NCI-H128 (cell line): ENCODE measurements around the gene MED13L.

ENCODE experiments used
- DNase-seq: peaks from one replicate; lab custom pipeline; 2025; ENCODE audit not compliant: unreplicated experiment; lab: John Stamatoyannopoulos, UW

Gene MED13L

DNA sequence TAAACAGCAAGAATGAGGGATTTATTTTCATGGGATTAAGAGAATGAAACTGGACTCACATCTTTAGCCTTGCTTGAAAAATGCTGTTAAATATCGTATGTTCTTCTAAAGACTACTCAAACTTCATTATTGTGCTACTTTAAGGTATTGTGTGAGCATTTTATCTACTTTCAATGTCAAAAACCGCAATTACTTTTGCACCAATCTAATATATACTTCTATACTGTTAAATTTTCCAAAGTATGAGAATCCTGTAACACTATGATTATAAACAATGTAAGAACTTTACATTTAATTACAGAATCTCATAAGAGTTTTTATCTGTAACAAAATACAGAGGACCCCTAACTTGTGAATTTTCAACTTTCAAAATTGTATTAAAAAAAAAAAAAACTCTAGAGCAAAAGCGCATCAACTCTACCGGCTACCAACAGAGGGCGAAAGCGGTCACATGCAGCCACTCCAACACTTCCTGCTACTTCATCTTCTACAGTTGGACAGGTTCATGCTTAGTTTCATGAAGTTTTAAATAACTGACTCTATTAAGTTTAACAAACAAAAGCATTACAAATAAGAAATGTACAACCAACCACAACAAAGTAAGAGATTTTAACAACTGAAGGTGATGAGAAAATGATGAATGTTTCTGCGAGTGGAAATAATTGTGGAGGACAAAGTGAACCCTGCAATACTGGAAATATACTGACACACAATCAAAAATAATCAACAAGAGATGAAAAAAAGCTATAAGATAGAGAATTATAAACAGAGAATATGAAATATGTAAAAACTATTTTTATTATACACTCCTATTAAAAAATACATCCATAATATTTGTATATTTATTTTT, 210.9 kb downstream of the MED13L start:
- DNase-seq = no peak

DNA sequence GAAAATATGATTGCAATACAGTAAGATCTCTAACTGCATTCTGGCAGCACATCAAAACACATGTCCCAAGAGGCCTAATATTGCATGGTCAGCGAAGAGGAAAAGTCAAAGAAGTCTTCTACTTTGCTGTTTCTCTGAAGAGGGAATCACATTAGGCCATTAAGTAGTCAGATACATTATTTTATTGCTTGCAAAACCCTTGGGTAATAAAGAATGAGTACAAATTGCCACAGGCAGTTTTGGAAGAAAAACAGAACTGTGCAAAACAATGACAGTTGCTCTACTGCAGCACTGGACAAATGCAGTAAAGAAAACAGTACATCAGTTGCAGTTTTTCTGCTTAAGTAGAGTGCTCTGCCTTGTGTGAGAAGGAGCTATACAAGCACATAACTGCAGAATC, 211.9 kb downstream of the MED13L start:
- DNase-seq = no peak

GRCh38 chr12:116064493-116064892, 213.0 kb downstream of the MED13L start:
- no peak for DNase-seq

DNA sequence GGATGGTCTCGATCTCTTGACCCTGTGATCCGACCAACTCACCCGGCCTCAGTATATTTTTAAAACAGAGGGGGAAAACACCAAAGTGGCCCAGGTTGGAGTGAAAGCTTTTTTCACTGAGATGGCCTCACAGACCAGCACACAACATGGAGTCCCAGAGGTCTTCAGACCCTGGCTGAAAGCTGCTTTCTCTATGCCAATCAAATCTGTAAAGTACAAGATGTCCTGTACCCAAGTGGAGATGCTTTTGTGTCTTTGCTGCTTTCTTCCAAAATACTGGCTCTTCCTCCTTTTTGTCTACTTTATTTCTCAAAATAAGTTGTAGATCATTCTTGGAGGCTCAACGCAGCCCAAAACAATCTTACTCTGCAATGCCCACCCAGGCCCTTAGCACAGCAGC, 214.8 kb downstream of the MED13L start:
- no peak for DNase-seq

GRCh38 chr12:116060764-116061163, 216.7 kb downstream of the MED13L start:
- DNase-seq = no peak

GRCh38 chr12:116059904-116060303, 217.6 kb downstream of the MED13L start:
- no peak for DNase-seq

DNA sequence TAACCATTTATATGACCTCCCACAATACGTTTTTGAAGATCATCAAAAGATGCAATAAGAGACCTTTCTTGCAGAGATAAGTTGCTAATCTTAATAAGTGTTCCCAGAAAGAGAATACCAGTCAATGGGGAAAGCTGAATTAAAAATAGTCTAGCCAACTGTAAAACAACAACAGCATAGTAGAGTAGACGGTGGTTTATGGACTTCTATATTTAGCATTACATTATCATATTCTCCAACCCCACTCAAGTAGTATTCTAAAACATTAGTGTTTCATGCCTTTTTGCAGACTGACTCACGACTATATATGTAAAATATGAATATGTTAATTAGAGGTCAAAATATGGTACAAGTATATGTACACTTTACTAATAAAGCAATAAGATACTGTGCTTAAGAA, 218.9 kb downstream of the MED13L start:
- no peak for DNase-seq

DNA sequence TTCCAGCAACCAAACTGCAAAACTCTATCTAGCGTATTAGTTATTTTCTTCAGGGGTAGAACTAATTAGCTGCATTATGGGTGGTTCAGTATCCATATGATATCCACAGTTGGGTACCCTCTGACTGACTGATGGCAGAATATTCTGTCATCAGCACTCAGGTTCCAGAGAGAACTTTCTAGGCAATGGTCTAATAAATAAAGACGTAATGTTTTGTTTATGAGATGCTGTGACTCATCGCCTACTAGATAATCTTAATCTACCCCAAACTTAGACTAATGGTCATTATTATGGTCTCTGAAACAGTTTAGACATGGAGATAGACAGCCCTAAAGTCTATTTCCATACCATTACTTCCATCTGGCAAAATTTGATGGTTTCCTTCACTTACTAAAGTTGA, 220.1 kb downstream of the MED13L start:
- no peak for DNase-seq

- DNase-seq = no peak
Observed at GRCh38 chr12:116055895-116056607, 221.4 kb downstream of the MED13L start.

DNA sequence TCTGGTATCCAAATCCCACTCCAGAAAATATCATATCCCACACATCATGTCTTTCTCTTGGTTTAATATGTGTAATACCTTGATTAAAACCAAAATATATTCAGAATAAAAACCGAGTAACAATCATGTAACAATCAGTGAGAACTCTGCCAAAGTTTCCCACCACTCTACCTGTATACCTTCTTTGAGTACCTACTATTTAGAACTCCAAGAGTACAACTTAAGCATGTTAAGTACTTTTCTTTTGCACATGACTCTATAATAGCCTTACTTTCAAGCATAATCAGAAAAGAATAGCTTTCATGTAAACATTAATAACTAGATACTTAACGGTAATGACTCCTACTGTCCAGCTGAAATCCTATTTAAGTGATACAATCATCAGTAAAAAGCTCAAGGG, 223.2 kb downstream of the MED13L start:
- DNase-seq = no peak

GRCh38 chr12:116053479-116054200, 223.9 kb downstream of the MED13L start:
- no peak for DNase-seq

DNA sequence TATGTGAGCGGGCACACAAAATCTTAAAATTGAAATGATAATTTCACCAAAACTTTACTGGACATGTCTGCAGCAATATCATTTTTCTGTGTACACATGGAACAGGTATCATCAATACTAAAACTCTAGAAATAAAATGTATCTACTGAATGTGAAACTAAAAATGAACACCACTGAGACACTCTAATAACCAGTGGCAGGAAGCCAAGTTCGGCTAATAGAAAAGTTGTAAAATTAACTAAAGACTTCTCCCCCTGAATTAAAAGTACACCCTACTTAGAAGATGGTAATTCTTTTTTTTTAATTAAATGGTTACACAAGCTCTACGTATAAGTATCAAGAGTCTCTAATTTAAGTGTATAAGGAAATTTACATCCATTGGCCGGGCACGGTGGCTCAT, 227.2 kb downstream of the MED13L start:
- DNase-seq = no peak

GRCh38 chr12:116048879-116049278, 228.6 kb downstream of the MED13L start:
- DNase-seq = no peak

DNA sequence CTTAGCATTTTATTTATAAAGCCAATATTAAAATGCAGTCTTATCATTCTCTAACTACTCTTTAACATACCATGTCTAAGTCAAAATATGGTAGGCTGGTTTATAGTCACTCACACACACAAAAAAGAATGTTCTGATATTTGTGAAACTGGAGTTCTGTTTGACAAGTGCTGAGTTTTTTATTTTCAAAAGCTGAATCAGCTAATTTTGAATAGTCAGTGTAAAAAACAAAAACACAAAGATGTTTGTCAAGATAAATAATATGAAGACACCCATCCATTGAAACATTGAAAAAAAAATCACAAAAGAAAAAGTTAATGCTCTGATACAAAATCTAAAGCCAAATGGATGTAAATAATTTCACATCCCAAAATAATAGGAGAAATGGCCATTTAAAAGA, 231.5 kb downstream of the MED13L start:
- no peak for DNase-seq

DNA sequence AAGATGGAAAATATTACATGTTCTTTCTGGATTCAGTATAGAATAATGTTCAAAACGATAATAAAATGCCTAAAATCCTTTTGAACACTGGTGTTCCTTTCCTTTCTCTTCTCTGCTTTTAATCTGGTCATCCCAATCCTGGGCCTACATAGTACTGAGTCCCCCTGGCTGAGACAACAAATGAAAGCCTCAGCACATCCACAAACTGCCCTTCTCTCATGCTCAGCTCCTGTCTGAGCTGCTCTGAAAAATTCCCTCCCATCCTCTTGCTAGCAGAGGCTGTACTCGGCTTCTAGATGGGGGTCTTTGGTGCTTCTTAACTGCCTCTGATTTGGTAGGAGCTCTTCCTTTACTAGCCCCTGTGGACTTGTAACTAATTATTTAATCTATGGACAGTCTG, 232.3 kb downstream of the MED13L start:
- DNase-seq = no peak

GRCh38 chr12:116043659-116044535, 233.6 kb downstream of the MED13L start:
- DNase-seq = no peak

GRCh38 chr12:116040402-116040801, 237.1 kb downstream of the MED13L start:
- DNase-seq = no peak

DNA sequence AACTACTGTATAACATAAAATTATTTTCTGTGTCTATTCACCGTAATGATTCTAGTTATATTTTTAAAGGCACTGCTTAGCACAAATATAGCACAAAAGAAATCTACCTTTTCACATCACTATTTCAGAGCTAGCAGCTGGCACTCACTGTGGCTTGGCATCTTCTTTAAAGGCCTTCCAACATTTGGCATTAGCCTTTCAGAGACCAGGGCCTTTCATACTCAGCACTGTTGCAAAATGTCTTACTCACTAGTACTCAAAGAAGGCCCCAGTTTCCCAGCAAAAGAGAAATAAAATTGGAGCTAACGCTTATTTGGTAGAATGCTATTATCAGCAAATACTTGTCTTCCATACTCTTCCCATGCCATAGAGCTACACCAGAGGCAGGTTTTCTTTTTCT, 238.4 kb downstream of the MED13L start:
- no peak for DNase-seq

GRCh38 chr12:116037941-116038837, 239.3 kb downstream of the MED13L start:
- DNase-seq = no peak

DNA sequence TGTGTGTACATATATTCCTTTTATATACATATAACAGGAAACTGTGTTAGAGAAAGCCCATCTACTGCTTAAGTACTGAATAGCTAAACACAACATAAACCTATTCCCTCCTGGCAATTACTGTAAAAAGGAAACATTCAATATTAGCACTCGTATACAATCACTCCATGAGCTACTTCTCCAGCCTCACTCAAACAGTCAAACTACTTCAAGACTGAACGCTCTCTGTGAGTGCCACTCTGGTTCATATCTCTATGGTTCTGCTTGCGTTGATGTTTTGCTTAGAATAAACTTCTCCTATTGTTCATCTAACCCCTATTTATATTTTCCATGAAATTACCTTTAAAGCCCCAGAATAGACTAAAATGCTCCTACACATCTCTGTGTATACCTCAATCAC, 243.7 kb downstream of the MED13L start:
- no peak for DNase-seq
